ENCODE data around the gene SNTG2. TPM values are rescaled to one million over a fixed set of nuclear protein-coding genes. Genes with fewer than 3 reads are reported as not detected.

Gene SNTG2
- total and polyA plus RNA-seq, 2 donors (not counting 3 experiments of a cell fraction or from before 2014, with no cell fraction given), result not detected

DNA sequence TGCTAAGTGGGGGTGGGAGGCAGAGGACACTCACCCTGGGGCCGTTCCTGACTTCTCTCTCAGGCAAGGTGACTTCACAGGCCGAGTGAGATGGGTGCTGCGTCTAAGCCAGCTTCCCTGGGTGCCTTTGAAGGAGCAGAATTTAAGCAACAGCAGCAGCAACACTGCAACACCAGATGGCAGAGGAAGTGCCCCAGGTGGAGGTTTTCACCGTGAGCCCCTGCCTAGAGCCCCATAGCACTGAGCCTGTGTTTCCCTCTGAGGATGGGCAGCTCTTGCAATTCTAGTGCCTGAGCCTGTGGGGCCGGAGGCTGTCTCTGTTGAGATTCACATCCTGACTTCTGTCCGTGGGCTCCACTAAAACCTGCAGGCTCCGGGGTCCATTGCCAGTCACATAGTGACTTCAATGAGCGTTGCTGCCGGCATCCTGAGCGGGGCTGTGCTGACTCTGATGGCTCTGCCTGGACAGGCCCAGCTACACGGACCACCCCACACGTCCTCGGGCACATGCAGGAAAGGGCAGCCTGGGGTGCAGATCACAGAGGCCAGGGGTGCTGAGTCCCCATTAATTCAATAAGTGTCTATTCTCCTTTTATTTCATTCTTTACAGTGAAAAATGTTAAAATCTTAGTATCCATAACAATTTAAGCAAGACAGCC, 218.8 kb downstream of the SNTG2 start:
- H3K27ac ChIP-seq (ENCODE audit: insufficient read depth, low read depth, low read length), result no peak overlapping the region
- H2AFZ ChIP-seq (ENCODE audit: low read depth, low read length), result no peak overlapping the region
- H3K9me3 ChIP-seq (replicated peaks; ENCODE audit: control insufficient read depth, insufficient read depth, low read length), result no peaks in the 10 kb centered on the region
- H3K9me1 ChIP-seq (replicated peaks; ENCODE audit: control insufficient read depth, extremely low read depth, insufficient read depth, low read length), result no peaks in the 10 kb centered on the region
- ChIA-PET POLR2A (no interaction called here), CTCF (no interaction called here)
- H3K4me2 ChIP-seq (ENCODE audit: insufficient read depth, low read length), result no peak overlapping the region
- H3K27me3 ChIP-seq (ENCODE audit: control insufficient read depth in 2 of 2, insufficient read depth in 2 of 2, low read length in 2 of 2), result no peaks in the 10 kb centered on the region
- H3K4me1 ChIP-seq (ENCODE audit: control insufficient read depth, extremely low read depth, insufficient read depth, low read length), result no peaks in the 10 kb centered on the region
- dilution Hi-C loops (cut with MboI; ENCODE audit: extremely low pct_ligation_motif_present, low sequenced_read_pairs) (no loop called here), intact Hi-C loops (cut with micrococcal nuclease) (no loop called here)
- BruUV-seq (replicated peaks), result no TSS peak
- no peak overlapping the region for H3K4me3 ChIP-seq (replicated peaks in 1 of 3; ENCODE audit: insufficient read depth in 1 of 3, low read depth in 1 of 3, low read length in 3 of 3)
- H3K36me3 ChIP-seq (ENCODE audit: control insufficient read depth in 2 of 2, extremely low read depth in 1 of 2, insufficient read depth in 2 of 2, low read length in 2 of 2), result no peaks in the 10 kb centered on the region
- no peak for DNase-seq (ENCODE audit: low read depth, low spot score)
- H3K9ac ChIP-seq (replicated peaks; ENCODE audit: extremely low read depth, insufficient read depth, low read length), result no peak overlapping the region
- no peaks in the 10 kb centered on the region for H4K20me1 ChIP-seq (replicated peaks; ENCODE audit: control insufficient read depth, extremely low read depth, insufficient read depth, low read length)
- FAIRE-seq, result no peak
- H3K79me2 ChIP-seq (ENCODE audit: control insufficient read depth, insufficient read depth, low read length), result no peaks in the 10 kb centered on the region
- TF ChIP-seq, protein P1, sequence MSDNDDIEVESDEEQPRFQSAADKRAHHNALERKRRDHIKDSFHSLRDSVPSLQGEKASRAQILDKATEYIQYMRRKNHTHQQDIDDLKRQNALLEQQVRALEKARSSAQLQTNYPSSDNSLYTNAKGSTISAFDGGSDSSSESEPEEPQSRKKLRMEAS (IDR thresholded peaks at IDR 0.05; ENCODE audit: insufficient read depth, insufficient read length), result no peak
- no peak for TF ChIP-seq JUN (IDR thresholded peaks at IDR 0.05; ENCODE audit: borderline replicate concordance, insufficient read depth, insufficient read length, low read depth)
- no peak for TF ChIP-seq MYC (IDR thresholded peaks at IDR 0.05; ENCODE audit: low read depth, low read length)
- no peak for TF ChIP-seq FOS (IDR thresholded peaks at IDR 0.05; ENCODE audit: borderline replicate concordance, insufficient read depth, low read length)
- TF ChIP-seq, protein P2, sequence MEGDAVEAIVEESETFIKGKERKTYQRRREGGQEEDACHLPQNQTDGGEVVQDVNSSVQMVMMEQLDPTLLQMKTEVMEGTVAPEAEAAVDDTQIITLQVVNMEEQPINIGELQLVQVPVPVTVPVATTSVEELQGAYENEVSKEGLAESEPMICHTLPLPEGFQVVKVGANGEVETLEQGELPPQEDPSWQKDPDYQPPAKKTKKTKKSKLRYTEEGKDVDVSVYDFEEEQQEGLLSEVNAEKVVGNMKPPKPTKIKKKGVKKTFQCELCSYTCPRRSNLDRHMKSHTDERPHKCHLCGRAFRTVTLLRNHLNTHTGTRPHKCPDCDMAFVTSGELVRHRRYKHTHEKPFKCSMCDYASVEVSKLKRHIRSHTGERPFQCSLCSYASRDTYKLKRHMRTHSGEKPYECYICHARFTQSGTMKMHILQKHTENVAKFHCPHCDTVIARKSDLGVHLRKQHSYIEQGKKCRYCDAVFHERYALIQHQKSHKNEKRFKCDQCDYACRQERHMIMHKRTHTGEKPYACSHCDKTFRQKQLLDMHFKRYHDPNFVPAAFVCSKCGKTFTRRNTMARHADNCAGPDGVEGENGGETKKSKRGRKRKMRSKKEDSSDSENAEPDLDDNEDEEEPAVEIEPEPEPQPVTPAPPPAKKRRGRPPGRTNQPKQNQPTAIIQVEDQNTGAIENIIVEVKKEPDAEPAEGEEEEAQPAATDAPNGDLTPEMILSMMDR (IDR thresholded peaks at IDR 0.05; ENCODE audit: extremely low read depth in 1 of 2, insufficient read depth in 1 of 2, low read depth in 1 of 2, low read length in 2 of 2), result no peak
- no peak for TF ChIP-seq POLR2AphosphoS5 (IDR thresholded peaks at IDR 0.05; ENCODE audit: insufficient read depth, low read depth, low read length)
- TF ChIP-seq GATA2 (IDR thresholded peaks at IDR 0.05; ENCODE audit: insufficient read depth, insufficient read length, low read depth, low read length), result no peak
- no peak for TF ChIP-seq EZH2 (IDR thresholded peaks at IDR 0.05; ENCODE audit: borderline replicate concordance, low read depth, low read length, severe bottlenecking)
- no peak for TF ChIP-seq POLR2A (IDR thresholded peaks at IDR 0.05; ENCODE audit: low read depth, low read length)
